HepG2 (cell line): Measurements from ENCODE around the gene HLF. TPM values are rescaled to one million over a fixed set of nuclear protein-coding genes. Genes with fewer than 3 reads are reported as not detected.

ENCODE experiments used
- DPF2 ChIP-seq: sonication (generic); formaldehyde crosslinking; IDR thresholded peaks from 2 replicates; pipeline ENCODE4 v1.4.0; 2020; ENCODE audit warnings: mild to moderate bottlenecking, low read depth, missing genetic modification reagents, borderline replicate concordance
- ELF1 ChIP-seq: sonication (generic); formaldehyde crosslinking; IDR thresholded peaks from 2 replicates; pipeline ENCODE4 v1.4.0; 2020; ENCODE audit warnings: missing genetic modification reagents
- GABPB1 ChIP-seq: IDR thresholded peaks from 2 replicates; pipeline ENCODE4 v1.6.1; 2016; ENCODE audit warnings: mild to moderate bottlenecking, missing genetic modification reagents, moderate library complexity, missing compliant biosample characterization
- HOXA3 ChIP-seq: sonication (generic); formaldehyde crosslinking; IDR thresholded peaks from 2 replicates; pipeline ENCODE4 v1.5.0; 2020; ENCODE audit warnings: missing genetic modification reagents
- KLF6 ChIP-seq: IDR thresholded peaks from 2 replicates; pipeline ENCODE4 v1.8.0; 2016; ENCODE audit warnings: missing biosample characterization, missing genetic modification reagents
- LCORL ChIP-seq, 2 experiments: fragments of 450-650 bp in 1 of 2; sonication (generic) in 1 of 2; formaldehyde crosslinking in 1 of 2; IDR thresholded peaks; 2 replicates each; pipeline versions ENCODE4 v1.5.0 to v1.6.1; 2017 to 2020; ENCODE audit warnings: antibody characterized with exemption in 1 of 2, missing genetic modification reagents in 1 of 2
- MAF1 ChIP-seq: sonication (generic); formaldehyde crosslinking; IDR thresholded peaks from 2 replicates; pipeline ENCODE4 v1.5.0; 2020; ENCODE audit warnings: missing genetic modification reagents, borderline replicate concordance
- MEF2D ChIP-seq: sonication (generic); formaldehyde crosslinking; IDR thresholded peaks from 2 replicates; pipeline ENCODE4 v1.5.1; 2020; ENCODE audit warnings: mild to moderate bottlenecking, missing genetic modification reagents
- RFX1 ChIP-seq: fragments of 450-650 bp; IDR thresholded peaks from 2 replicates; pipeline ENCODE4 v1.6.1; 2017
- SIX4 ChIP-seq: sonication (generic); formaldehyde crosslinking; IDR thresholded peaks from 2 replicates; pipeline ENCODE4 v1.4.0; 2020; ENCODE audit warnings: missing genetic modification reagents
- SMAD3 ChIP-seq: sonication (generic); formaldehyde crosslinking; IDR thresholded peaks from 2 replicates; pipeline ENCODE4 v1.4.0; 2020; ENCODE audit warnings: missing genetic modification reagents
- SMARCC2 ChIP-seq: fragments of 450-650 bp; IDR thresholded peaks from 2 replicates; pipeline ENCODE4 v1.6.1; 2017; ENCODE audit warnings: antibody characterized with exemption, mild to moderate bottlenecking
- ZBTB21 ChIP-seq: sonication (generic); formaldehyde crosslinking; IDR thresholded peaks from 2 replicates; pipeline ENCODE4 v1.4.0; 2020; ENCODE audit warnings: missing genetic modification reagents
- ZNF205 ChIP-seq: IDR thresholded peaks from 2 replicates; pipeline ENCODE4 v1.6.1; 2018; ENCODE audit warnings: missing biosample characterization, missing genetic modification reagents
- ZNF256 ChIP-seq: sonication (generic); formaldehyde crosslinking; conservative IDR thresholded peaks from 2 replicates; pipeline ENCODE4 v1.4.0; 2020; ENCODE audit warnings: missing genetic modification reagents
- ZNF652 ChIP-seq: IDR thresholded peaks from 2 replicates; pipeline ENCODE4 v1.6.1; 2016; ENCODE audit warnings: low read depth, borderline replicate concordance
- ZNF709 ChIP-seq: sonication (generic); formaldehyde crosslinking; IDR thresholded peaks from 2 replicates; pipeline ENCODE4 v1.5.0; 2020; ENCODE audit warnings: mild to moderate bottlenecking, missing genetic modification reagents
- ZNF773 ChIP-seq: sonication (generic); formaldehyde crosslinking; IDR thresholded peaks from 2 replicates; pipeline ENCODE4 v1.4.0; 2020; ENCODE audit warnings: missing genetic modification reagents, borderline replicate concordance
- polyA plus RNA-seq, 8 experiments: library from polyadenylated mRNA; depleted of rRNA in 3 of 8; stranded (reverse) in 7 of 8; unstranded in 1 of 8; fragments of >200 nt; fragmentation: Illumina TruSeq in 4 of 8; extraction: Trizol in 4 of 8; gene quantifications; 2 replicates each; pipeline versions ENCODE4 v1.2.1 to v1.2.3, GENCODE V29; 2011 to 2016; ENCODE audit warnings: low read depth in 4 of 8, missing spikeins in 1 of 8, mixed read lengths in 1 of 8; ENCODE audit not compliant: insufficient read depth in 1 of 8
- total RNA-seq, 5 experiments: library from RNA; depleted of rRNA; stranded (reverse); fragments of >200 nt; fragmentation: Illumina TruSeq; extraction: Trizol; gene quantifications; 2 replicates each; pipeline ENCODE4 v1.2.3, GENCODE V29; 2016; ENCODE audit warnings: low read depth in 1 of 5
- TF ChIP-seq, protein P1 (sequence below): IDR thresholded peaks from 2 replicates; pipeline ENCODE4 v1.6.1; 2016; ENCODE audit warnings: low read depth, control low read depth
- TF ChIP-seq, protein P2 (sequence below): sonication (generic); formaldehyde crosslinking; IDR thresholded peaks from 2 replicates; pipeline ENCODE4 v1.5.1; 2020; ENCODE audit warnings: mild to moderate bottlenecking, missing genetic modification reagents
- TF ChIP-seq, protein P3 (sequence below), 2 experiments: IDR thresholded peaks; 2 replicates each; pipeline ENCODE4 v1.6.1; 2011 to 2012; ENCODE audit warnings: low read length in 2 of 2, borderline replicate concordance in 1 of 2, low read depth in 1 of 2, mild to moderate bottlenecking in 1 of 2, moderate library complexity in 1 of 2
- TF ChIP-seq, protein P4 (sequence below): sonication (generic); formaldehyde crosslinking; IDR thresholded peaks from 2 replicates; pipeline ENCODE4 v1.4.0; 2020; ENCODE audit warnings: missing genetic modification reagents

HLF gene
- total and polyA plus RNA-seq, 2 of the 13 experiments (the other 11 are each of a cell fraction or from before 2014, with no cell fraction given): 202 to 346 TPM

DNA sequence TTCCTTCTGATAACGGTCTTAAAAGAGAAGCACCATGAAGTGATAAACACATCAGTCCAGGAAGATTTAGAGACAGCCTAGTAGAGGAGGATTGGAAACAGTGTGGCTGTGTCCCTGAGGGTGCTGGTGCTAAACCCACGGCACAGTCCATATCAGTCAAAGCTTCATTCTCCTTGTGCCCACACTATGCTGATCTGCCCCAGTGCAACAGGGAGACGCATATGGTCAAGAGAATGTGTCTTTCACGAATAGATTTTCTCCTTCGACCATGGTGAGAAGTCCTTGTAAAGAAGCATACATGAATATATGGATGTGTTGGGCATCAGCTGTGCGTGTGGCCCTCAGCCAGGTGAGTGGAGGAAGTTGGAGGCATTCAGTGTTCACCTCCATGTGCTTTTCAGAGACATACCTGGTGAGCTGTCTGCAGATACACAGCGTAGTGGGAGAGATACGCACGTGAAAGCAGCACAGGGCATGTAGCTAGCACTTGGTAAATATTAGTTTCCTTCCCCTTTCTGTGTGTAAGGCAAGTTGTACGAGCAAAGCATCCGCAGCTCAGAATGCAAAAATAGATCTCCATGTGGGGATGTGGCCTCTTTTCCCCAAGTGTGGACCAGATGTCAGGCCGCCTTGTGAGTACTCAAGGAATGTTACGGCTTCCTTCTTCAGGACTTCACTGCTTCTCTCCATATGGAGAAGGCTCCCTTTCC is 29.4 kb downstream of the HLF start (continued):
- TF ChIP-seq, protein P1, sequence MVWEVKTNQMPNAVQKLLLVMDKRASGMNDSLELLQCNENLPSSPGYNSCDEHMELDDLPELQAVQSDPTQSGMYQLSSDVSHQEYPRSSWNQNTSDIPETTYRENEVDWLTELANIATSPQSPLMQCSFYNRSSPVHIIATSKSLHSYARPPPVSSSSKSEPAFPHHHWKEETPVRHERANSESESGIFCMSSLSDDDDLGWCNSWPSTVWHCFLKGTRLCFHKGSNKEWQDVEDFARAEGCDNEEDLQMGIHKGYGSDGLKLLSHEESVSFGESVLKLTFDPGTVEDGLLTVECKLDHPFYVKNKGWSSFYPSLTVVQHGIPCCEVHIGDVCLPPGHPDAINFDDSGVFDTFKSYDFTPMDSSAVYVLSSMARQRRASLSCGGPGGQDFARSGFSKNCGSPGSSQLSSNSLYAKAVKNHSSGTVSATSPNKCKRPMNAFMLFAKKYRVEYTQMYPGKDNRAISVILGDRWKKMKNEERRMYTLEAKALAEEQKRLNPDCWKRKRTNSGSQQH (CRISPR knock-in tag): no peak
- 0 out of 2 replicates have a peak, but pooled peaks have one; percentile 16 for TF ChIP-seq MEF2D
- TF ChIP-seq ELF1 (CRISPR knock-in tag): no peak; the same call in 1 of the 2 replicates
- TF ChIP-seq SMARCC2: no peak
- TF ChIP-seq, protein P2, sequence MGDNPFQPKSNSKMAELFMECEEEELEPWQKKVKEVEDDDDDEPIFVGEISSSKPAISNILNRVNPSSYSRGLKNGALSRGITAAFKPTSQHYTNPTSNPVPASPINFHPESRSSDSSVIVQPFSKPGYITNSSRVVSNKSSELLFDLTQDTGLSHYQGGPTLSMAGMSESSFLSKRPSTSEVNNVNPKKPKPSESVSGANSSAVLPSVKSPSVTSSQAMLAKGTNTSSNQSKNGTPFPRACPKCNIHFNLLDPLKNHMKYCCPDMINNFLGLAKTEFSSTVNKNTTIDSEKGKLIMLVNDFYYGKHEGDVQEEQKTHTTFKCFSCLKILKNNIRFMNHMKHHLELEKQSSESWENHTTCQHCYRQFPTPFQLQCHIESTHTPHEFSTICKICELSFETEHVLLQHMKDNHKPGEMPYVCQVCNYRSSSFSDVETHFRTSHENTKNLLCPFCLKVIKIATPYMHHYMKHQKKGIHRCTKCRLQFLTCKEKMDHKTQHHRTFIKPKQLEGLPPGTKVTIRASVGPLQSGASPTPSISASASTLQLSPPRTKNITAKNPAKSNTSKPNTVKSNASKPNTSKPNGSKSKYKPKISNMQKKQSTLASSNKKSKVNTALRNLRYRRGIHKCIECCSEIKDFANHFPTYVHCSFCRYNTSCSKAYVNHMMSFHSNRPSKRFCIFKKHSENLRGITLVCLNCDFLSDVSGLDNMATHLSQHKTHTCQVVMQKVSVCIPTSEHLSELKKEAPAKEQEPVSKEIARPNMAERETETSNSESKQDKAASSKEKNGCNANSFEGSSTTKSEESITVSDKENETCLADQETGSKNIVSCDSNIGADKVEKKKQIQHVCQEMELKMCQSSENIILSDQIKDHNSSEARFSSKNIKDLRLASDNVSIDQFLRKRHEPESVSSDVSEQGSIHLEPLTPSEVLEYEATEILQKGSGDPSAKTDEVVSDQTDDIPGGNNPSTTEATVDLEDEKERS (CRISPR knock-in tag): no peak
- no peak for TF ChIP-seq SIX4
- TF ChIP-seq, protein P3, sequence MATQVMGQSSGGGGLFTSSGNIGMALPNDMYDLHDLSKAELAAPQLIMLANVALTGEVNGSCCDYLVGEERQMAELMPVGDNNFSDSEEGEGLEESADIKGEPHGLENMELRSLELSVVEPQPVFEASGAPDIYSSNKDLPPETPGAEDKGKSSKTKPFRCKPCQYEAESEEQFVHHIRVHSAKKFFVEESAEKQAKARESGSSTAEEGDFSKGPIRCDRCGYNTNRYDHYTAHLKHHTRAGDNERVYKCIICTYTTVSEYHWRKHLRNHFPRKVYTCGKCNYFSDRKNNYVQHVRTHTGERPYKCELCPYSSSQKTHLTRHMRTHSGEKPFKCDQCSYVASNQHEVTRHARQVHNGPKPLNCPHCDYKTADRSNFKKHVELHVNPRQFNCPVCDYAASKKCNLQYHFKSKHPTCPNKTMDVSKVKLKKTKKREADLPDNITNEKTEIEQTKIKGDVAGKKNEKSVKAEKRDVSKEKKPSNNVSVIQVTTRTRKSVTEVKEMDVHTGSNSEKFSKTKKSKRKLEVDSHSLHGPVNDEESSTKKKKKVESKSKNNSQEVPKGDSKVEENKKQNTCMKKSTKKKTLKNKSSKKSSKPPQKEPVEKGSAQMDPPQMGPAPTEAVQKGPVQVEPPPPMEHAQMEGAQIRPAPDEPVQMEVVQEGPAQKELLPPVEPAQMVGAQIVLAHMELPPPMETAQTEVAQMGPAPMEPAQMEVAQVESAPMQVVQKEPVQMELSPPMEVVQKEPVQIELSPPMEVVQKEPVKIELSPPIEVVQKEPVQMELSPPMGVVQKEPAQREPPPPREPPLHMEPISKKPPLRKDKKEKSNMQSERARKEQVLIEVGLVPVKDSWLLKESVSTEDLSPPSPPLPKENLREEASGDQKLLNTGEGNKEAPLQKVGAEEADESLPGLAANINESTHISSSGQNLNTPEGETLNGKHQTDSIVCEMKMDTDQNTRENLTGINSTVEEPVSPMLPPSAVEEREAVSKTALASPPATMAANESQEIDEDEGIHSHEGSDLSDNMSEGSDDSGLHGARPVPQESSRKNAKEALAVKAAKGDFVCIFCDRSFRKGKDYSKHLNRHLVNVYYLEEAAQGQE (IDR thresholded peaks at IDR 0.05; ENCODE audit: borderline replicate concordance in 1 of 2, low read depth in 1 of 2, low read length in 2 of 2): no peak
- TF ChIP-seq SMAD3 (CRISPR knock-in tag): 0 out of 2 replicates have a peak, but pooled peaks have one; percentile 8
- no peak for TF ChIP-seq RFX1
- no peak for TF ChIP-seq MAF1 (CRISPR knock-in tag)
- no peak for TF ChIP-seq ZNF652 (CRISPR knock-in tag)
- TF ChIP-seq ZNF256 (CRISPR knock-in tag): no peak
- TF ChIP-seq, protein P4, sequence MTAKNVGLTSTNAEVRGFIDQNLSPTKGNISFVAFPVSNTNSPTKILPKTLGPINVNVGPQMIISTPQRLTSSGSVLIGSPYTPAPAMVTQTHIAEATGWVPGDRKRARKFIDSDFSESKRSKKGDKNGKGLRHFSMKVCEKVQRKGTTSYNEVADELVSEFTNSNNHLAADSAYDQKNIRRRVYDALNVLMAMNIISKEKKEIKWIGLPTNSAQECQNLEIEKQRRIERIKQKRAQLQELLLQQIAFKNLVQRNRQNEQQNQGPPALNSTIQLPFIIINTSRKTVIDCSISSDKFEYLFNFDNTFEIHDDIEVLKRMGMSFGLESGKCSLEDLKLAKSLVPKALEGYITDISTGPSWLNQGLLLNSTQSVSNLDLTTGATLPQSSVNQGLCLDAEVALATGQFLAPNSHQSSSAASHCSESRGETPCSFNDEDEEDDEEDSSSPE: no peak
- TF ChIP-seq ZNF205: no peak
- TF ChIP-seq LCORL (IDR thresholded peaks at IDR 0.05): no peak
- 0 out of 2 replicates have a peak, but pooled peaks have one; percentile 1 for TF ChIP-seq LCORL (CRISPR knock-in tag; IDR thresholded peaks at IDR 0.05)
- TF ChIP-seq GABPB1 (CRISPR knock-in tag): no peak
- TF ChIP-seq KLF6: no peak
- no peak for TF ChIP-seq ZNF709
- no peak for TF ChIP-seq ZBTB21 (CRISPR knock-in tag)
- no peak for TF ChIP-seq DPF2 (CRISPR knock-in tag)
- no peak for TF ChIP-seq ZNF773 (CRISPR knock-in tag)
- no peak for TF ChIP-seq HOXA3 (CRISPR knock-in tag)
